Non-pigmented ciliary epithelial cell (primary cell): ENCODE results near the gene GPR176.

Experiments
- DNase-seq: peaks from one replicate; pipeline ENCODE4 v3.0.0-alpha.2; 2010; ENCODE audit warnings: low read depth

GPR176 gene

DNA sequence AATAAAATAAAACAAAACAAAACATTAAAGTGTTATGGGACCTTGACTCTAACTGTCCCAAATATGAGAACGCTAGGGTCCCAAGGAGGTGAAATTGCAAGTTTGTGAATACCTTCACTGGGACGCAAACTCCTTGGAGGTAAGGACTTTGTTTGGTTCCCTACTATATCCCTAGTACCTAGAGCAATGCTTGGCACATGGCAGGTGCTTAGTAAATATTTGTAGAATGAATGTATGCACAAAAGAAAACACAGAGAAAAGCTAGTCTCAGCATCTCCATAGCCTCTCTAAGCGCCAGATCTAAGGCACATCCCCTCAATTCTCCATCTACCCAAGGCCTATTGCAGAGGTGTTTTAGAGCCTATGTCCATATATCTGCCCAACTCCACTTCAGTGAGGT lies 30.5 kb downstream of the GPR176 start:
- no peak for DNase-seq

DNA sequence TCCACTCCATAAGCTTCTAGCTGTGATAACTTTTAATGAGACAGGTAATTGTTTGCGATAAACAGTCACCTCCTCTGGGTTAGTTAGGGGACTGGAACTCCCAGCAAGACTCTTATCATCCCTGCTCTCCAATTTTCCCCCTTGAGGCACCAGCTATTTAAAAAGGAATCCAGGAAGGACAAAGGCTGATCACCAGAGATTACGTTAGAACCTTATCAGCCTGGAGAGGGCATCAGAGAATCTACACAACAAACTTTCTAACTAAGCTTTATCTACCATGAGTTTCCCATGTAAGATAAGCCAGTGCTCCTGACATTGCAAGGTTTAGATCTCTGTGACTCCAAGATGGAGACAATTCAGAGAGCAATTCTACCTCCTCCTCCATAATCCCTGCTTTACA lies 31.3 kb downstream of the GPR176 start:
- DNase-seq = no peak

DNA sequence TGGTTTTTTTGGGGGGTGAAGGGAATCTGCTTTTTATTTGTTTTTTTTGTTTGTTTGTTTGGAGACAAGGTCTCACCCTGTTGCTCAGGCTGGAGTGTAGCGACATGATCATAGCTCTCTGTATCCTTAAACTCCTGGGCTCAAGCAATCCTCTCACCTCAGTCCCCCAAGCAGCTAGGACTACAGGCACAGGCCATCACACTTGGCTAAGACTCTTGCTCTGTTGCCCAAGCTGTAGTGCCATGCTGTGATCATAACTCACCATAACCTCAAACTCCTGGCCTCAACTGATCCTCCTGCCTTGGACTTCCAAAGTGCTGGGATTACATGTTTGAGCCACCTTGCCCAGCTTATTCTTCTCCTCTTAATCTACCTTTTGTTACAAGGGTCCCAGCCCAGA lies 31.8 kb downstream of the GPR176 start:
- no peak for DNase-seq

DNA sequence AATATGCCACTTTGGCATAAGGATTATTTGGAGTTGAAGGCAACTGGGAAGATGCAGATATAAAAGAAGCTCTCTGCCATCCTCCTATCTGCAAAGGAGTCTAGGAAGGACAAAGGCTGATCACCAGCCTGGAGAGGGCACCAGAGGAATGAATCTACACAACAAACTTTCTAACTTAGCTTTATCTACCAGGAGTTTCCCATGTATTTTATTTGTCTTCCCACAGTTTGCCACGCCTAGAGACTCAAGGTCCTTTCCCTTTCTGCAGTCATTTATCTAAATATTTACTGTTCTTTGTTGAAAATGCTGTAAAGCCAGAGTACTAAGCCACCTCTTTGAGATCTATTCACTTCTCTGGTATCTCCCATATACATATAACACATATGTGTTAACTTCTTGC lies 32.2 kb downstream of the GPR176 start:
- no peak for DNase-seq

DNA sequence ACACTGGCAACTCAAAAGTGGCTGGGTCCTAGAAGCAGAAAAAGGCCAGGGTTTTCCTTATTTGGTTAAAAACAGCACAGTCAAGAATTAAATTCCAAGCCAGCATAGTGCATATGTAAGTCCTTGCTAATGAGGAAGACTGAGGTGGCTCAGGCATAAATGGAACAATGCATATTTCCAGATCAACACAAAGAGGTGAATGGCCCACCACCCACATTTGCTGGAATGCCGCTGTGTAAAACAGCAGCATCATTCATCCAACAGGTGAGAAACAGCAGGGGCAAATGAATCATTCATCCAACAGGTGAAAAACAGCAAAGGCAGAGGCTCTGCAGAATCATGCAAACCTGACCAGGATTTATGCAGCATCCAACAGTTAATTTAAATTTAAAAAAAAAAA lies 32.9 kb downstream of the GPR176 start:
- DNase-seq = no peak

DNA sequence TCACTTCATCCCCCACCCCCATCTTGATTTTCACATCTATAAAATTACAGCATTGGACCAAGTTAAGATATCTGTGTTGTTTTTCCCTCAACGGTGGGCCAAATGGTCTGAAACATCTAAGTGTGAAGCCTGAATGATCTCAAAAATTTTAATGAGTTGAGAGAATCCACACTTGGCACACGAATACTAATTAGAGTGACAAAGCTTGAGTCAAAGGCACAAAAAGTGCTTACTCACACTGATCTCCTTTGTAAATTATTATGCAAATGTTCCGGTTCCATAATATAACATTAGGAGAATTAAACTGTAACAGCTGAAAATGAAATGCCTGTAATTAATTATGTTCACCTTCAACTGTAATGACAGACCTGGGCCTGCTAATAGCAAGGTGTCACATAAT lies 33.6 kb downstream of the GPR176 start:
- DNase-seq = no peak

DNA sequence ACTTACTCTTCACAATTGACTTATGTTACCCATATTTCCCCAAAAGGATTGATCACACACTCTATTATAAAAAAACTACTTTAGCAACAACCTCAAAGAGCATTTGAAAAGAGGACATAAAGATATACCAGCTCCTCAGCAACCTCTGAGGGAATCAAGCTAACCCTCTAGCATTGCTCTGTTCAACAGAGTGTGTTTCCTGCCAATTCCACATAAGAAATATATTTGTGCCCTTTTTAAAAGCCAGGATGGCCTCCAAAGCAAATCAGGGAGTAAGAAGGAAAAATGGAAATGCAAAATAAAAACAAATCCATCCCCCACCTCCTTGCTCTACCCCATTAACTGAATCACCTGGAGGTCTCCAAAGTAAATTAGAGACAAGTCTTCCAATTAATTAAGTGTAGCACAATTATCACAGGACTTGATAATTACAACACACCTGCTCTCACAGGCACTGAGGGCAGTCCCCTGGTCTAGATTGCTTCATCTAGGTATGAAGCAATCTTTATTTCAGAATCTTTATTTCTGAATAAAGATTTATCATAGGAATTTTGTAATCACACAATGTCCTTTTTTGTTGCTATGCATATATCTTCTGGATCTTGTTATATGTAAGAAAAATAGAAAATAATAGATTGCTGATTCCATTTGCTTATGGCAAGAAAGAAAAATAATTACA lies 34.8 kb downstream of the GPR176 start:
- no peak for DNase-seq

DNA sequence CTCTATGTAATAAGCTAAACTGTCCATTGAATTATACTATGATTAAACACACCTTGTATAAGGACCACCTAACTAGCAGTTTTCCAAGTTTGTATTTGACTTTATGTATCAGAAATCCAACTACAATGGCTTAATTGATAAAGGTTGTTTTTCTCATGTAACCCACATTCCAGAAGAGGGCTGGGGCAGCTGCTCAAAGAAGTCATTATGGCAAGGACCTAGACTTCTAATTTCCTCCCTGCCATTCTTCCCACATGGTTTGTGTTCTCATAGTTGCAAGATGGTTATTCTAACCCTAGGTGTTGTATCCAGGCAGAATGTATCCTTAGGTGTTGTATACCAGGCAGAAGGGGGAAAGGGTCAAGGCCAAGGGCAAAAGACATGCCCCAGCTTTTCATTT lies 35.7 kb downstream of the GPR176 start:
- no peak for DNase-seq

DNA sequence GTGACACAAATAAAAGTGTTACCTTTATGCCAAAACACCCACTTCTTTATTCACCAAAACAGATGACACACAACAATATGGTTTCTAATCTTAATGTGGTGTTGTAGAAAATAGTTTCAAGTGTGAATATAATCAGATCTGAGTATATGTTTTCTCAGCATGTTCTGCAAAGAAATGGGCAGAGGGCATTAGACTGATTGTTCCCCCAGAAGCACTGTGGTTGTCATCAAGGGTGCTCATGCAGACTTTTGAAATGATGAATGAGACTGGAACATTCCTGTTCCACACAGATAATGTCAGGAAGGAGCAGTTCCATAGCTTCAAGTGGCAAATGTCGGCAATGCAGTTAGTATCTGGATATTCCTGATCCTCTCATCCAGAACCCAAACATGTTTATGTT lies 37.5 kb downstream of the GPR176 start:
- DNase-seq = no peak

DNA sequence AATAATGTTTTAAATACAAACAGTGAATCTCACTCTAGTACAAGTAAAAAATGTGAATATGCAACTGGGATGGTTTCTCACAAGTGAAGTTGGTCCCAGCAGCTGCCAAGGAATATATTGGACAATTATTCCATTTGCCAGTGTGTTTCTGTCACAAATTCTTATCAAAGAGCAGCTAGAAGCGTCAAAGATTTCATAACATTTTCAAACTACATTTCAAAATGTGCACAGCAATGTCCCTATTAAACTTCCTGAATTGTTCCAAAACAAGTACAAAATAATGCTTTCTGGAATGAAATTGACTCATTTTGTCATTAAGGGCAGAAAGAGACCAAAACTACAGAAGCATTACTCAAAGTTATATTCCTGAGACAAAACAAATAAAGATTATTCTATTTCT lies 38.3 kb downstream of the GPR176 start:
- no peak for DNase-seq

DNA sequence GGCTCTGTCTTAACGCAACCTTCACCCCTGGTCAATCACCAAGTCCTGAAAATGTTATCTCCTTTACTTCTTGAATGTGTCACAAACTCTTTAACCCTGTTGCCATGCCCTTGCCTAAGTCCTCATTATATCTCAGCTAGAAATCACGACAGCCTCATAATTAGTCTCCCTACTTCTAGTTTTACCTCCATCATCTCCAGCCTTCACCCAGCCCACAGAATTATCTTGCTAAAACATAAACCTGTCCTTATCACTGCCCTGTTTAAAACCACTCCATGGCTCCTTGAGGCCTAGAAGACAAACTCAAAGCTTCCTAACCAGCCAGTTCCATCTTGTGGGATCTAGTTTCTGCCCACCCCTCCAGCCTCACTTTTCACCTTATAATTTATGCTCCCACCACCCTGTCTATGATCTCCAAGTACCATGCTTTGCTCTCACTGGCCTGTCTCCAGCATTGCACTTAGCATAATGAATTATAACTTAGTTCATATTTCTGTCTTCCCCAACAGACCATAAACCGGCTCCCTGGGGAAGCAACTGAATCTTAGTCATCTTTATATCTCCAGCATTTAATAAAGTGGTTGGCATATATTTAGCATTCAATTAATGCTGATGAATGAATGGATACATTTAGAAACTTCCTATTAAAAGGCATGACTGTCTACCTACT lies 39.2 kb downstream of the GPR176 start:
- DNase-seq = no peak

DNA sequence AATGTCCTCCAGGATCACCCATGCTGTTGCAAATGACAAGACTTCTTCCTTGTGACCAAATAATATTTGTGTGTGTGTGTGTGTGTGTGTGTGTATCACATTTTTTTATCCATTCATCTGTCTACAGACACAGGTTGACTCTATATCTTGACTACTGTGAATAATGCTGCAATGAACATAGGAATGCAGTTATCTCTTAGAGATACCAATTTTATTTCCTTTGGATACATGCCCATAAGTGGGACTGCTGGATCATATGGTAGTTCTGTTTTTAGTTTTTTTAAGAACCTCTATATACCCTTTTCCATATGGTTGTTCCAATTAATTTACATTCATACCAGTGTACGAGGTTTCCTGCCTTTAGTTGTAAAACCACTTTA lies 41.7 kb downstream of the GPR176 start:
- no peak for DNase-seq

DNA sequence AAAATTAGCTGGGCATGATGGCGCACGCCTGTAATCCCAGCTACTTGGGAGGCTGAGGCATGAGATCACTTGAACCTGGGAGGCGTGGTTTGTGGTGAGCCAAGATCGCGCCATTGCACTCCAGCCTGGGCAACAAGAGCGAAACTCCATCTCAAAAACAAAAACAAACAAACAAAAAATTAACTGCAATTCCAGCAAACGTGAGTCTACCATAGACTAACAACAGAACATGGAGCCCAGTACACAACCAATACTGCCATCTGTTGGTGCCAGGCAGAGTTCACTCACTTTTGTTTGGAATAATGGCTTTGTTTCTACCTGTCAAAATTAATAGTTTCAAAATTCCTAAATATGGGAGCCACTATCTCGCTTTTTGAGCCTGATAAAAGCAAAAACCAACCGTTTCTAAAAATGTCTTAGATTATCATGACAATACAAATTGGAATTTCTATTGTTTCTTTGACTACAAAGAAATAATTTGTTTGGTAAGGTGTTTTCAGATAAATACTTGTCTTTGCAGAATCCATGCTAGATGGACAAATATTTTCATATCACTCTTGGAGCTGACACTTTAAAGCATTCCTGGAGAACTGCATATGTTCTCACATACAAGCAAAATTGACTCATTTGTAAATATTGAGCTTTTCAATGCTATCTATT lies 45.0 kb downstream of the GPR176 start:
- DNase-seq = no peak

DNA sequence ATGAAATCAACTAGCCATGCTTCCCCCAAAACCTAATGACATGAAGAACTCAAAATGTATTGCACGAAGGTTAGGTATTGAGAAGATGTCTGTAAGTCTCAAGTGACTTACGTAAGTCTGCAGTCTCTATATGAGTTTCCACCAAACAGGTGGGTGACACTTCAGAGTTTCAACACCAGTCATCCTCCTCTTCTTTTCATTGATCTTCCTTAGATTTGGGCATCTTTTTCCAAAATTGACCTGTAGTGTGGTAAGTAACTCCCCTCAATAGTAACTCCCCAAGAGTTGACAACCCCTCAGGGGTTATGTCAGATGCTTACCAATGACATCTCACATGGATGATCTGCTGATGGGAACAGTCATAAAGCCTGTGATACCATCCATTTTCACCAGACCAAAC lies 46.1 kb downstream of the GPR176 start:
- DNase-seq = no peak

DNA sequence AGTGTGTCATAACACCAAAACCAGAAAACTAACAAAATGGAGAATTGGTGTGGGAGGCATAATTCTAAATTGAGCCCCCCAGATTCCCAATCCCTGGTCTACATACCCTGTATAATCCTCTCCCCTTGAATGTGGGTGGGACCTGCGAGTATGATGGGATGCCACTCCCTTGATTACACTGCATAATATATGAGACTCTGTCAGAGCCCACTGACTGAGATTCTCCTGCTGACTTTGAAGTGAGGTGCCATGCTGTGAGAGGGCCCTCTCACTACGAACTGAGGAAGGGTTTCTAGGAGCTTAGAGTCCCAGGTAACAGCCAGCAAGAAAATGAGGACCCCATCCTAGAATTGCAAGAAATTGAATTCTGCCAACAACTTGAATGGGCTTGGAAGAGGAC lies 49.5 kb downstream of the GPR176 start:
- DNase-seq = no peak

DNA sequence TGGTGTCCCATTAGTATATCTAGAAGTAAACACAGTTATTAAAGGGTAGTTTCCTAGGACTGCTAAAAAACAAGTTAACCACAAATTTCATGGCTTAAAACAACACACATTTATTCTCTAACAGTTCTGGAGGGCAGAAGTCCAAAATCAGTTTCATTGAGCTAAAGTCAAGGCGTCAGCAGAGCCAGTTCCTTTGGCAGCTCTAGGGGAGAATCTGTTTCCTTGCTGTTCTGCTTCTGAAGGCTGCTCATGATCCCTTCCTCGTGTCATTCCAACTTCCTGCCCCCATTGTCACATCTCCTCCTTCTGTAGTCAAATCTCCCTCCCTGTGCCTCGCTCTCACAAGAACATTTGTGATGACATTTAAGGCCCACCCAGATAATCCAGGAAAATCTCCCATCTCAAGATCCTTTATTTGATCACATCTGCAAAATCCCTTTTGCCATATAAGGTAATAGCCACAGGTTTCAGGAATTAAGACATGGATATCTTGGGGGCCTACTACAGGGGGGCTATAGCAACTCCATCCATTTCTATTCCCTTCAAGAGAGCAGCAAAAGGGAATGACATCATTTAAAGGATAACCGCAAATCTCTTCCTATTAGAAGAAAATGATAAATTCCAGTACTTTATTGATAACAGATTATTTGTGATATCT lies 50.1 kb downstream of the GPR176 start:
- DNase-seq = no peak

DNA sequence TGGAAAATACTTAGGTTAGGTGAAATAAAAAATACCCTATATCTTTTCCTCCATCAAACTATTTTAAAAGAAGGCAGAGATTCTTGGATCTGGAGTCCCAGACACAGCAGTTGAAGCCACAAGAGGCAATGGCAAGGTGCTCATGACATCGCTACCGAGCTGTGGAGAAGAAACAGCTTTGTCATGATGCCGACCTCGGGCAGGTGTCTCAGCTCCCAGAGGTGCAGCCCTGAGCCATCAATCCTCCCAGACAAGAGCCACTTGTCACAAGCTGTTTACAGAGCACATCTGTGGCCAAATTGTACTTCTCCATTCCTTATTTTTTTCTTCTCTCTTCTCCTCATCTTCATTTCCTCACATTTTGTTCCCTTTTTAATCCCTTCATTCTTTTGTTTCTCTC lies 50.8 kb downstream of the GPR176 start:
- DNase-seq = no peak

DNA sequence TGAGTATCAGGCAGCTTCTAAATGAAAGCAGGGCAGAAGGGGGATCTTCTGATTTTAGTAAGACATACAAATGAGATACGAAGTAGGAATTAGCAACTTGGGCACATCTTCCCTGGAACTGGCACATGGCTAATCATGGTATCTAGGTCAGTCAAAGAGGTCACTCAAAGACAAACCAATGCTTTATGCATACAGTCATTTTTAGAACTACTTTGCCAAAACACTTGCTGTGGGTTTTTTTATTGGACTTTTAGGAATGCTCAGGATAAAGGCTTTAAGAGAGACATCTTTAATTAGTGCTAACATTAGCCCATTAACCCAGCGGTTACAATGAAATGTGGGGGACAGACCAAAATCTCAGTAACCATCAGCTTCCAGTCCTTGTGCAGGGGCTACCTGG lies 51.7 kb downstream of the GPR176 start:
- DNase-seq = no peak

DNA sequence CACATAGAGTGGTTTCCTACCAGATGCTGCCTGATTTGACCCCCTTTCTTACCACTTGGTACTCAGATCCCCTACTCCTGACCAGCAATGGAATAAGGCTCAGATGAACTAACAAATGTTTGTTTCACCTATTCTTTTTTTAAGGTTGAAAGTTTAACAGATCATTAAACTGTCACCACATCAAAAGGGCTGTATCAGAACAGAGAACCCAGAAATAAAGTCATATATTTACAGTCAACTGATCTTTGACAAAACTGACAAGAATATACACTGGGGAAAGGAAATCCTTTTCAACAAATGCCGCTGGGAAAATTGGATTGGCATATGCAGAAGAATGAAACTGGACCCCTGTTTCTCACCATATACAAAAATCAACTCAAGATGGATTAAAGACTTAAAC lies 56.0 kb downstream of the GPR176 start:
- no peak for DNase-seq

DNA sequence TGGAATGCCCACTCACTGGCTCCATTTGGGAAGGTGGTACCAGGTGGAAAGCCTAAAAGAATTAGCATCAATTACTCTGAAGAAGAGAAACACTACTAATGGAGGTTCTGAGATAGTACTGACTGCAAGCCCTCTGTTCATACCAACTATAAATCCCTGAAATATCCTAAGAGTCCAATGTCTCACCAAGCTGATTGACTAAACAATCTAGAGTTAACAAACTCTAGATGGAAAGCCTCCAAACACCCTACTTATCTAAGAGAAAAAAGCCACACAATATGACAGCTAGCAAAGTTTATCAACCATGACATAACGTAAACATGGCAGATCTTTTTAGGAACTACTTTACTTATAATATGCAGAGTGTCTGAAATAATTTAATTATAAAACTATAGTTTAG lies 59.2 kb downstream of the GPR176 start:
- no peak for DNase-seq

DNA sequence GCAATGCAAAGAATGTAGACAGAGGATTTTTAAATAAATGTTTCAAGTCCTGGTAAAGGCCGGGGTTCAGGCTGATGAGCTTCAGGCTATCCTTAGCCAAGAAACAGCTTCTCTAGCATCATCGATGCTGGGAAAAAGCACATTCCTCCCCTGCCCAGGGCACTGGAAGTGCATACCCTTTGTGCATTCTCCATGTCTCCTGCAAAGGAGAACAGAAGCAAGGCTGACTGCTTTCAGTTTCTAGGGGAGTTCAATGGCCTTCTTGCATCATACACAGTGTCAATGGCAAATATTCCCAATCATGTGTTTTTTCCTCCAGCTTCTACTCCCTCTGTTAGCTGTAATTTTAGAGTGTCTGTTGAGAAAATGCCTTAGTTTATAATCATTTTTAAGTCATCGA lies 59.9 kb downstream of the GPR176 start:
- DNase-seq = no peak

DNA sequence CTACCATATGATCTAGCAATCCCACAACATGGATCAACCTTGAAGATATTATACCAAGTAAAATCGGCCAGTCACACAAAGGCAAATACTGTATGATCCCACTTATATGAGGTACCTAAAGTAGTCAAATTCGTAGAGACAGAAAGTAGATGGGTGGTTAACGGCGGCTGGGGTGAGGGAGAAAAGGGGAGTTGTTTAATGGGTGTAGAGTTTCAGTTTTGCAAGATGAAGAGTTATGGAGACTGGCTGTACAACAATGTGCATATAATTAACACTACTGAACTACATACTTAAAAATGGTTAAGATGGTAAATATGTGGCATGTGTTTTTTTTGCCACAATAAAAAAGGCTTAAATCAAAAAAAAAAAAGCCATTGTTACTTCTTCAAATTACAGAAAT lies 60.4 kb downstream of the GPR176 start:
- no peak for DNase-seq

DNA sequence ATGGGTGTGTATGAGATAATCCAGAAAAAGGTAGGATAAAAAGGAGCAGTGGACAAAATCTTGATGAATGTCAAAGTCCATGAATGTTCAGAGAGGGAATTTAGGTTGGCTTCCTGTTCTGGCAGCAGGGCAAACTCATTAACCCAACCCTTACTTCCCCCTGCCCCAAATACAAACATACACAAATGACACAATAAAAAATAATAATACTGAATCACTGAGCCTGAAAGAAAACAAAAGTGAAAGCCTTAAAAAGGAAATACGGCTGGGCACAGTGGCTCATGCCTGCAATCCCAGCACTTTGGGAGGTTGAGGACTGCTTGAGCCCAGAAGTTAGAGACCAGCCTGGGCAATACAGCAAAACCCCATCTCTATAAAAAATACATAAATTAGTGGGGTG lies 62.9 kb downstream of the GPR176 start:
- DNase-seq = no peak
